Superior temporal gyrus (tissue), 1 donor: ENCODE results near the gene GADD45GIP1.
"Not testable (repeated sequence)": the region's sequence is repeated elsewhere in the genome, so short reads cannot be mapped to it uniquely, and the experiment has no call there.

Source experiments
- DNase-seq: peaks from one replicate; pipeline ENCODE4 v3.0.0-alpha.2; 2016; ENCODE audit errors: extremely low spot score

Gene GADD45GIP1

DNA sequence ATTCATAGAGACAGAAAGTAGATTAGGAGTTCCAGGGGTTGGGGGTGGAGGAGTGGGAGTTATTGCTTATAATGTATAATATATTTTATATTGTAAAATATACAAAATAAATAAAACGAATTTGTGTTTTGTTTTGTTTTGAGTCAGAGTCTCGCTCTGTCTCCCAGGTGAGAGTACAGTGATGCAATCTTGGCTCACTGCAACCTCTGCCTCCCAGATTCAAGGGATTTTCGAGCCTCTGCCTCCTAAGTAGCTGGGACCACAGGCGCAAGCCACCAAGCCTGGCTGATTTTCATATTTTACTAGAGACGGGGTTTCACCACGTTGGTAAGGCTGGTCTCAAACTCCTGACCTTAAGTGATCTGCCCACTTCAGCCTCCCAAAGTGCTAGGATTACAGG is 2.5 kb upstream of the GADD45GIP1 start:
- no peak for DNase-seq

DNA sequence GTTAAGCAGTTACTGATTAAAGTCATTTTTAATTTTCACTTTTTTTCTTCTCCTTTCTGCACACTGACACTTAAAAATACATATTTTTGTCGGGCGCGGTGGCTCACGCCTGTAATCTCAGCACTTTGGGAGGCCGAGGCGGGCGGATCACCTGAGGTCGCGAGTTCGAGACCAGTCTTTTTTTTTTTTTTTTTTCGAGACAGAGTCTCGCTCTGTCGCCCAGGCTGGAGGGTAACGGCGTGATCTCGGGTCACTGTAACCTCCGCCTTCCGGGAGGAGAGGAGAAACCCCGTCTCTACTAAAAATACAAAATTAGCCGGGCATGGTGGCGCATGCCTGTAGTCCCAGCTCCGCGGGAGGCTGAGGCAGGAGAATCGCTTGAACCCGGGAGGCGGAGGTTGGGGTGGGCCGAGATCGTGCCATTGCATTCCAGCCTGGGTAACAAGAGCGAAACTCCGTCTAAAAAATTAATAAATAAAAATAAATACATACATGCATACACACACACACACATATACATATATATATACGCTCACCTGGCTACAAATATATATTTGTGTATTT is 448 bp upstream of the GADD45GIP1 start:
- not testable (repeated sequence) for DNase-seq

DNA sequence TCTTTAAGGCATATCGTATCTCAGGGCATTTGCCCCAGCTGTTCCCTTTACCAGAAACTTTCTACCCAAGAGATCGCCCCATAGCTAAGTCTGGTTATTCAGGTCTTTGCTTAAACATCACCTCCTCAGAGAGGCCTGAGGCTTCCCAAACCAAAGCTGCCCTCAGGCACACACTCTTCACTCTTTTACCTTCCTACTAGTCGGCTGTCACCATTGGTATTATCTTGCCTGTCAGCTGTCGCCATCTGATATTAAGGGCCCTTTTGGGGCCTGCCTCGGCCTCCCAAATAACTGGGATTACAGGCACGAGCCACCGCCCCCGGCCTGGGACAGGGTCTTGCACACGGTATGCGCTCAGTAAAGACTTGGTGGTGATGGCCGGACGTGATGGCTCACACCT is 1.0 kb downstream of the GADD45GIP1 start:
- DNase-seq = no peak

GRCh38 chr19:12955575-12955974 is 1.4 kb downstream of the GADD45GIP1 start:
- DNase-seq = not testable (repeated sequence)

DNA sequence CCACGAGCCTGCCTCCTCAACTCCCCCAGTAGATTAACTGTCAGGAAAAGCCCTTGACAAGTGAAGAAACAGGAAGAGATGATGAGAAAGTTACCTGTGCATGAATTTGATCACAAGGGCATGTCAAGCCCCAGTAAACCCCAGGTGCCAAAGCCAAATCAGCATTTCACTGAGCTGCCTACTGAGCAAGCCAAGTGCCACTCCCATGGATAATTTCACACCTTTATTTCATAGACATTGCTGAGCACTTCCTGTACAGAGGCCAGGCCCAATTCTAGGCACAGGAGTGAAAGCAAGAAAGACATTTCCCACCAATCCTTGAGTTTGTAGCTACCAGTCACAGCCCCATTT is 2.4 kb downstream of the GADD45GIP1 start:
- no peak for DNase-seq

DNA sequence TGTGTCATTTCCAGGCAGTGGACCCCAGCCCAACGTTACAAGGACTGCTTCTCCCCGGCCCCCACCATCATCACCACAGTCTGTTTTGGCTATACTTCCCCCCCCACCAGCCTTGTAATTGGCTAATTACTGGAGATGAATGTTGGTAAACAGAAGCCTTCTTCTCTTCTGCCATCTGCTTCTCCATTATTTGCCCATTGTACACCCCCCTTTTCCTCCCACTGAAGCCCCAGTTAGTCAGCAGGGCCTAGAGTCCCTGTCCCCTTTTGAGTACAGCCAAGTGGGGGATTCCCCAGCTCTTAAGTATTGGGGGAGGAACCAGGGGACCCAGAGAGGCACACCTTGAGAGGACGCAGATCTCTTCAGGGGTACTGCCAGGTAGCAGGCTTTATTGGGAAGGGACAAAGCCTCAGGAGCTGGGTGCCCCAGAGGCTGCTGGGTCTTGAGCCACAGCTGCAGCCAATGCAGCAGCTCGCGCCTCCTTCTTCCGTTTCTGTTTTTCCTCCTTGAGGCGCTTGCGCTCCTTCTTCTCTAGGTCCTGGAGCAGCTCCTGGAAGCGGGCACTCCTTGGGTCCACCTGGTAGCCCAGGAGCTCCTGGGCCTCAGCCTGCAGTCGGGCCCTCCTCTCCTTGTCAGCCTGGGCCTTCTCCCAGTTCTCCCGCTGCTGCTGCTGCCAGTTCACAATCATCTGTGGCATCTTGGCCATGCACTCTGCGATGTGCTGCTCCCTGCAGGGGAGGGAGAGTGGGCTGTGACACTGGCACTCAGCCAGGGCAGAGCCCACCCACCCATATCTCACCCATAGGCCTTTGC is 3.0 kb downstream of the GADD45GIP1 start:
- no peak for DNase-seq

DNA sequence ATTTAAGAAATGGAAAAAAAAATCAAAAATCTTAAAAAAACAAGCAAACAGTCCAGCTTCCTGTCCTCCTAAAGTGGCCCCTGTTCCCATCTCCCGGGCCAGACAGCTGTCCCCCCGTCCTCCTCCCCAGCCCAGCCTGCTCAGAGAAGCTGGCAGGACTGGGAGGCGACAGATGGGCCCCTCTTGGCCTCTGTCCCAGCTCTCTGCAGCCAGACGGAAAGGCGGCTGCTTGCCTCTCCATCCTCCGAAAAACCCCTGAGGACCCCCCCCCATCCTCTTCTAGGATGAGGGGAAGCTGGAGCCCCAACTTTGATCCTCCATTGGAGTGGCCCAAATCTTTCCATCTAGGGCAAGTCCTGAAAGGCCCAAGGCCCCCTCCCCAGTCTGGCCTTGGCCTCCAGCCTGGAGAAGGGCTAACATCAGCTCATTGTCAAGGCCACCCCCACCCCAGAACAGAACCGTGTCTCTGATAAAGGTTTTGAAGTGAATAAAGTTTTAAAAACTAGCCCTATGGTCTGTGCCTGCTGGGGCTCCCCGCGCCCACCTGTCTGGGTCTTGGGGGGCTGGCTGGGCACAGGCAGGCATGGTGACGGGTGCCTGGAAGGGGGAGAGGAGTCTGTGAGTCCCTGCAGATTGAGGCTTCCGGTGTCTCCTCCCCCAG is 3.8 kb downstream of the GADD45GIP1 start:
- DNase-seq = peak; percentile 60

DNA sequence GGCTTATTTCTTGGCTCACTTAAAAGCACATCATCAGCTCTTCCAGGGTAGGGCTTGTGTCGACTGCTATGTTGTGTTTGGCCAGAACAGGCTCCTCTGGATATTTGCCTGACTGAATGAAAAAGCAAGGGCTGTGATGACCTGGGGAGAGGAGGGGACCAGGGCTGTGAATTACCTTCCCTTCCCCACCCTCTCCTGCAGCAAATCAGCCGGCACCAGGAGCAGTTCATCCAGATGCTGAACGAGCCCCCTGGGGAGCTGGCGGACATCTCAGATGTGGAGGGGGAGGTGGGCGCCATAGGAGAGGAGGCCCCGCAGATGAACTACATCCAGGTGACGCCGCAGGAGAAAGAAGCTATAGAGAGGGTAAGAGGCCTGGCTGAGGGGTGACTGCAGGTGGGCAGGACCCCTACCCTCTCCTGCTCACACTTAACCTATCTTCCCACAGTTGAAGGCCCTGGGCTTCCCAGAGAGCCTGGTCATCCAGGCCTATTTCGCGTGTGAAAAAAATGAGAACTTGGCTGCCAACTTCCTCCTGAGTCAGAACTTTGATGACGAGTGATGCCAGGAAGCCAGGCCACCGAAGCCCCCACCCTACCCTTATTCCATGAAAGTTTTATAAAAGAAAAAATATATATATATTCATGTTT is 4.4 kb downstream of the GADD45GIP1 start:
- DNase-seq = no peak

GRCh38 chr19:12952050-12952449 is 5.0 kb downstream of the GADD45GIP1 start:
- not testable (repeated sequence) for DNase-seq

DNA sequence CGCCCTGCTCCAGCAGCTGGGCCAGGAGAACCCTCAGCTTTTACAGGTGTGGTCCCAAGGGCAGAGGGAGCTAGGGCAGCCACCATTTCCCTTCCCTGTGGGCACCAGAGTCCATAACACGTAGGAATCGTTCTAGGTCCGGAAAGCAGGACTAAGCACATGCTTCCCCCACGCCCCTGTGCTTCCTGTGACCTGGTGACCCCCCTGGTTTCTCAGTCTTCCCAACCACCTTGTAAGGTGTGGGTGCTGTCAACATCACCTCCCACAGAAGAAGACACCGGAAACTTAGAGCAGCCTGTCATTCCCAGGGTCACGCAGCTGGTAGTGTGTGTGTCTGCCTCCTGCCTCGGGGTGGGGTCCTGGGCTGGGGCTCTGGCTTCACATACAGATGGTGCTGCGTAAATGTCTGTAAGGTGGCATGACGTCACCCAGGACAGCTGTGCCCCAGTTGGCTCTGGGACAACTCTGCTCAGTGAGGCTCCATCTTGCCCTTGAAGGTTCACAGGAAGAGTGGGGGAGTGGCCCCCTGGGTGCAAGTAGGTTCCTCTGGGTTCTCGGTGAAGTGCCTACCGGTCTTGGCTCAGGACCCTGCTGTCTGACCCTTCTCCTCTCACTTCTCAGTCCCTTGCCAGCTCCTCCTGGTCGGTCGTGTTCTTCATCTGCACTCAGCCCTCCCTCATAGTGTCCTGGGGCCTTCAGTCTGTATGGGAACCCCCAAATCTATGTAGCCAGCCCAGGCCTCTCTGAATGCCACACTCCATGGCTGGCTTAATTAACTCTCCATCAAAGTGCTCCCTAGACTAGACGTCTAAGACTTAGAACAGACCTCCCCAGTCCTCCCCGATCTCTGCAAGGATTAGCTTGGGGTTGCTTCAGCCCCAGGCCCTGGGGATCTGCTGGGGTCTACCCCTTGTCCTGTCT is 7.4 kb downstream of the GADD45GIP1 start:
- no peak for DNase-seq

- no peak for DNase-seq
Observed at GRCh38 chr19:12948612-12949362, 8.2 kb downstream of the GADD45GIP1 start.

DNA sequence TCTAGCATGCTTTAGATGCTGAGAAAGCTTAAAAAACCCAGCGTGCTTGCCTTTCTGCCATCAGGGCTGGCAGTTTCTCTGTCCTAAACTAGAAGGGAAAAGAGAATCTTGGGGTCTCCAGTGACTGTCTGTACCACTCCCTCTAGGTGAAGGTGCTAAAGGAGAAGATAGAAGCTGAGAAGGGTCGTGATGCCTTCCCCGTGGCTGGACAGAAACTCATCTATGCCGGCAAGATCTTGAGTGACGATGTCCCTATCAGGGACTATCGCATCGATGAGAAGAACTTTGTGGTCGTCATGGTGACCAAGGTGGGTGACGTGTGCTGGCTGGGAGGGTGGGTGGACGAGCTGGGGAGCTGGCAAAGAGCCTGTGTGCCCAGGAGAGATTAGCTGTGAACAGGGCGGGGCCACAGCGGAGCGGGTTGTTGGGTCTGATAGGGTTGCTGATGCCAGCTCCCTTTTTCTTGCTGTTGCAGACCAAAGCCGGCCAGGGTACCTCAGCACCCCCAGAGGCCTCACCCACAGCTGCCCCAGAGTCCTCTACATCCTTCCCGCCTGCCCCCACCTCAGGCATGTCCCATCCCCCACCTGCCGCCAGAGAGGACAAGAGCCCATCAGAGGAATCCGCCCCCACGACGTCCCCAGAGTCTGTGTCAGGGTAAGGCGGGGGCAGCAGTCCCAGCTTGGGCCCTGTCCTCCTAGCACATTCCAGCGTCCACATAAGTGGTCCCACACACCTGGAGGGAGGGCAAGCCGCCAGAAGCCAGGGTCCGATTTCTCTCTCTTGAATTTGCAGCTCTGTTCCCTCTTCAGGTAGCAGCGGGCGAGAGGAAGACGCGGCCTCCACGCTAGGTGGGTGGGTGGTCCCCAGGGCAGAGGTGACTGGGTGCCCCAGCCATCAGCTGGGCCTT is 9.1 kb downstream of the GADD45GIP1 start:
- no peak for DNase-seq

DNA sequence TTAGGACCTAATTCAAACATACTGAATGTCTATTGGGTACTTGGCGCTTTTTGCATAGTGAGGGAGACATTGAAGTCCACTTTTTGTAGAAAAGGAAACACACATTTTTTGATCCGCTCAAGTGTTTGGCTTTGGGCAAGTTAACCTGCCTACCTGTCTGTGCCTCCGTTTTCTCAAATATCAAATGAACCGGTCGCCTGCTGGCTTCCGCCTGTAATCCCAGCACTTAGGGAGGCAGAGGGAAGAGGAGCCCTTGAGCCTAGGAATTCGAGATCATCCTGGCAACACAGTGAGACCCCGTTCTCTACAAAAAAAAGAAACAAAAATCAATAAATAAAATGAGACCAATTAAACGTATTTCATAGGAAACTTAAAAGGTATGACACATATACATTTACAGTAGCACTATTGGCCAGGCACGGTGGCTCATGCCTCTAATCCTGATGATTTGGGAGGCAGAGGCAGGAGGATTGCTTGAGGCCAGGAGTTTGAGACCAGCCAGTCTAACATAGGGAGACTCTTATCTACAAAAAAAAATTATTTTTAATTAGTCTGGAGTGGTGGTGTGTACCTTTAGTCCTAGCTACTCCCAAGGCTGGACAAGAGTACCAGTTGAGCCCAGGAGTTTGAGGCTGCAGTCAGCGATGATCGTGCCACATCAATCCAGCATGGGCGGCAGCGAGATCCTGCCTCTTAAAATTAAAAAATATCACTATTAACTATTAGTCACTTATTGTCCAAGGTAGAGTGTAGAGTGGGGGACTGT is 10.1 kb downstream of the GADD45GIP1 start:
- DNase-seq = no peak

DNA sequence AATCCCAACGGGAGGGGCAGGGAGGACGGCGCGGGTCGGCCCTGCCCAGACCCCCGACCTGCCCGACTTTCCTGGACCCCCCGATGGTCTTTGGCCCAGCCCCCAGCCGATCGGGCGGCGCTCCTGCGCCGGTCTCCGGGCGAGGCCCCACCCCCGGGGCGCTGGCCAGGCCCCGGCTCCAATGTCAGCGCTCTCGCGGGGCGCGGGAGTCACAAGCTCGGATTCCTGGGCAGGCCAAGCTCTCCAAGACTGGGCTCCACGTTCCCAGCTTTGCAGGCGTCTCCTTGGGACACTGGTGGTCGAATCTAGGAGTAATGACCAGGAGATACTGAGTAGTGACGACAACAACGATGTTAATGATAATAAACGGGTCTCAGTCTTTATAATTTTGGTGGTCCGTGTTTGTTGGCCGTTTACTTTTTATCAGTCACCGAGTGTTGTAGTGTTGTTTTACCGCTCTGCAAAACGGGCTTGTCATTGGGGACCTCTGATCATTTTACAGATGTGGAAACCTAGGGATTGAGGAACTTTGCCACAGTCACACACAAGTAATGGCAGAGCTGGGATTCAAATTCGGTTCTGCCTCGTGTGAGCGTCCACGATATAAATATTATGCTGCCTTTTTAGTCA is 10.8 kb downstream of the GADD45GIP1 start:
- DNase-seq = no peak

GRCh38 chr19:12945479-12946091 is 11.4 kb downstream of the GADD45GIP1 start, which contains the start of gene RAD23A:
Gene RAD23A (plus strand): TSS chr19:12945862. CDS start chr19:12945949, 87 bp downstream.
- DNase-seq = peak; percentile 93

DNA sequence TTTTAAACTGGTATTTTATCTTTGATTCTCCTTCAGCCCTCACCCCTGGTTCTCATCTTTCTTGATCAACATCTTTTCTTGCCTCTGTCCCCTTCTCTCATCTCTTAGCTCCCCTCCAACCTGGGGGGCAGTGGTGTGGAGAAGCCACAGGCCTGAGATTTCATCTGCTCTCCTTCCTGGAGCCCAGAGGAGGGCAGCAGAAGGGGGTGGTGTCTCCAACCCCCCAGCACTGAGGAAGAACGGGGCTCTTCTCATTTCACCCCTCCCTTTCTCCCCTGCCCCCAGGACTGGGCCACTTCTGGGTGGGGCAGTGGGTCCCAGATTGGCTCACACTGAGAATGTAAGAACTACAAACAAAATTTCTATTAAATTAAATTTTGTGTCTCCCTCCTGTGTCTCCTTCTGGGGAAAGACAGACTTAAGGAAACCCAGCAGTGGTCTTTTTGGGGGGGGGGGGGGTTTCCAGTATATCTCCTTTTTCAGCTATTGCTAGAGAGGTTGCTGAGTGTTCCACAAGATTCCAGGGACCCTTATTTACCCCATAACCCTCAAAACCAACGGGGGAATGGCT is 12.8 kb downstream of the GADD45GIP1 start:
- DNase-seq = no peak

GRCh38 chr19:12943437-12944044 is 13.5 kb downstream of the GADD45GIP1 start:
- DNase-seq = no peak
